SU-DHL-6 (cell line): ENCODE results near the gene MTCL1.

Experiments used
- CTCF ChIP-seq: fragments of 200-600 bp; sonication (generic); IDR thresholded peaks from one replicate; pipeline ENCODE4 v1.5.1; 2017; ENCODE audit warnings: antibody characterized with exemption, mild to moderate bottlenecking, low read length, moderate library complexity; ENCODE audit not compliant: insufficient read depth, poor library complexity, severe bottlenecking
- EZH2phosphoT487 ChIP-seq: fragments of 200-600 bp; sonication (generic), shearing (Covaris generic); conservative IDR thresholded peaks from 2 replicates; pipeline ENCODE4 v1.6.1; 2018; ENCODE audit warnings: mild to moderate bottlenecking, antibody characterized with exemption, low read length, moderate library complexity, mixed read lengths

DNA sequence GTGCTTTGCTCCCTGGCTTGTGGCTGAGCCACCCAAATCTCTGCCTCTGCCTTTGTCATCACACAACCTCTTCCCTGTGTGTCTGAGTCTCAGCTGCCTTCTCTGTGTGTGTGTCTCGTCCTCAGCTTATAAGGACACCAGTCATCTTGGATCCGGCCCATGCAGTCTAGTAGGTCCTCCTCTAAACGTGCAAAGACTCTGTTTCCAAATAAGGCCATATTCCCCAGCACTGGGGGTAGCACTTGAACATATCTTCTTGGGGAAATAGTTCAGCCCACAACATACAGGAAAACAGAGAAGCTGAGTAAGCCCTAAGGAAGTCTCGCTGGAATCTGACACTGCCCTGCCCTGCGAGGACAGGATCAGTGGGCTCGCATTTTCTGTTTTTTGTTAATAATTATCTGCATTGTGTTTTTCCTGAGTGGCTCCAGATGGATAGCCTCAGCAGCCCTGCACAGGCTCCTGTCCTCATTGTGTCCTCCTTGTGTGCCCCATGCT, 42.1 kb downstream of the MTCL1 start:
- TF ChIP-seq CTCF = no peak
- TF ChIP-seq EZH2phosphoT487 = no peak
